Breast epithelium (tissue), 4 donors: Measurements from ENCODE around the gene RC3H1. TPM values are rescaled to one million over a fixed set of nuclear protein-coding genes. Genes with fewer than 3 reads are reported as not detected.

Experiments used
- DNase-seq, 2 donors: peaks; one replicate each; pipeline ENCODE4 v3.0.0-alpha.2; 2019; ENCODE audit warnings: low spot score in 2 of 2
- H3K27ac ChIP-seq, 2 donors: fragments of 200-600 bp; sonication (generic) in 1 of 2; one replicate each; pipeline ENCODE4 v1.5.1; 2016 to 2019; ENCODE audit warnings: mild to moderate bottlenecking in 1 of 2
- H3K27me3 ChIP-seq, 2 donors: fragments of 200-600 bp; sonication (generic) in 1 of 2; one replicate each; pipeline versions ENCODE4 v1.5.1 to v1.6.0; 2017 to 2019; ENCODE audit warnings: control low read depth in 1 of 2, mild to moderate bottlenecking in 1 of 2
- H3K36me3 ChIP-seq: fragments of 200-600 bp; one replicate; pipeline ENCODE4 v1.5.1; 2019
- H3K4me1 ChIP-seq, 2 donors: fragments of 200-600 bp; sonication (generic); one replicate each; pipeline ENCODE4 v1.5.1; 2016 to 2019; ENCODE audit warnings: control low read depth in 1 of 2
- H3K4me3 ChIP-seq, 3 donors: fragments of 200-600 bp; sonication (generic); 1 replicate in 2 of 3; 2 replicates in 1 of 3; pipeline ENCODE4 v1.5.1; 2016 to 2019; ENCODE audit warnings: mild to moderate bottlenecking in 3 of 3, moderate library complexity in 2 of 3
- H3K9me3 ChIP-seq, 2 donors: fragments of 200-600 bp; sonication (generic) in 1 of 2; one replicate each; pipeline ENCODE4 v1.5.1; 2016 to 2019; ENCODE audit warnings: control low read depth in 1 of 2
- CTCF ChIP-seq, 3 donors: fragments of 450-650 bp; IDR thresholded peaks; one replicate each; pipeline ENCODE4 v1.5.1; 2016 to 2017; ENCODE audit warnings: antibody characterized with exemption in 3 of 3, mild to moderate bottlenecking in 3 of 3, moderate library complexity in 3 of 3
- POLR2A ChIP-seq: fragments of 450-650 bp; IDR thresholded peaks from one replicate; pipeline ENCODE4 v1.6.1; 2016; ENCODE audit warnings: antibody characterized with exemption, mild to moderate bottlenecking, moderate library complexity
- POLR2AphosphoS5 ChIP-seq, 3 donors: sonication (generic); formaldehyde crosslinking; IDR thresholded peaks; one replicate each; pipeline ENCODE4 v1.6.1; 2017; ENCODE audit warnings: antibody characterized with exemption in 3 of 3
- intact Hi-C: fragments of 100-400 bp; cut with DNase I; formaldehyde crosslinking; loops from one replicate; pipeline ENCODE4 v1.15.1; 2023; ENCODE audit warnings: low total_unique reads
- total RNA-seq, 3 donors: library from RNA; depleted of rRNA; stranded (reverse); fragments of >200 nt; gene quantifications; one replicate each; pipeline ENCODE4 v1.1.0, GENCODE V29; 2016

The RC3H1 gene
- total RNA-seq, 3 donors from 2014 or later, result 30.2 to 40.8 (median 33.1) TPM

- H3K4me3 ChIP-seq, result no peak overlapping the region
- H3K4me1 ChIP-seq, result no peaks in the 10 kb centered on the region
- no peaks in the 10 kb centered on the region for H3K9me3 ChIP-seq
- H3K36me3 ChIP-seq, result no peaks in the 10 kb centered on the region
- no peak for DNase-seq
- no peak overlapping the region for H3K27ac ChIP-seq
- TF ChIP-seq POLR2AphosphoS5 (IDR thresholded peaks at IDR 0.05), result no peak
- TF ChIP-seq CTCF (IDR thresholded peaks at IDR 0.05), result no peak
- intact Hi-C loops, result no loop called here
- H3K27me3 ChIP-seq, result no peaks in the 10 kb centered on the region
These were observed 107.7 kb downstream of the RC3H1 start for GRCh38 chr1:173914366-173914871.

DNA sequence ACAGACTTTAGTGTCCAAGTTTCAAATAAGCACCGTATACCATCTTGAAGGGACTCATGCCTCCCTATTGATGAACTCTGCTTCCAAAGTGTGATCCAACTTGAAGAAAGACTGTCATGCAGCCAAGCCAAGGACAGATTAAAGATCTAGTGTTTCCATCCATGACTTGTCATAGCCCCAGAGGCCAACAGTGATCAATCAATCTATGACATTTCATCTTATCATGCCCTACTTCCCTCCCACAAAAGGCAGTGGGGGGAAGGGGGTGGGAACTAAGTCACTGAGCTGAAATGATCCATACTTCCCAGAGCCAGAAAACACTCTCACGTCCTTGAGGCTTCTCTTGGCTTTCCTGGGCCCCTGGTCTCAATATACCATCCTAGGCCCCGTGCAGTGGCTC is 109.0 kb downstream of the RC3H1 start:
- no peak overlapping the region for H3K4me3 ChIP-seq

GRCh38 chr1:173903827-173904531 is 118.2 kb downstream of the RC3H1 start:
- no peaks in the 10 kb centered on the region for H3K4me1 ChIP-seq
- no peak overlapping the region for H3K4me3 ChIP-seq
- no peak for TF ChIP-seq POLR2AphosphoS5 (IDR thresholded peaks at IDR 0.05)
- no peak for TF ChIP-seq CTCF (IDR thresholded peaks at IDR 0.05)
- TF ChIP-seq POLR2A, result no peak
- no peaks in the 10 kb centered on the region for H3K36me3 ChIP-seq
- H3K27ac ChIP-seq, result no peak overlapping the region
- H3K27me3 ChIP-seq, result no peaks in the 10 kb centered on the region
- DNase-seq, result no peak
- intact Hi-C loops, result no loop called here
- H3K9me3 ChIP-seq, result no peaks in the 10 kb centered on the region

More for the DNA sequence above, 109.0 kb downstream of the RC3H1 start:
- Histone ChIP-seq H3K27ac (no peak overlapping the region), H3K36me3 (no peaks in the 10 kb centered on the region), H3K9me3 (no peaks in the 10 kb centered on the region), H3K4me1 (no peaks in the 10 kb centered on the region), H3K27me3 (no peaks in the 10 kb centered on the region)
- TF ChIP-seq CTCF (IDR thresholded peaks at IDR 0.05) (no peak), POLR2A (no peak), POLR2AphosphoS5 (IDR thresholded peaks at IDR 0.05) (no peak)
- intact Hi-C loops, result no loop called here
- DNase-seq, result no peak

DNA sequence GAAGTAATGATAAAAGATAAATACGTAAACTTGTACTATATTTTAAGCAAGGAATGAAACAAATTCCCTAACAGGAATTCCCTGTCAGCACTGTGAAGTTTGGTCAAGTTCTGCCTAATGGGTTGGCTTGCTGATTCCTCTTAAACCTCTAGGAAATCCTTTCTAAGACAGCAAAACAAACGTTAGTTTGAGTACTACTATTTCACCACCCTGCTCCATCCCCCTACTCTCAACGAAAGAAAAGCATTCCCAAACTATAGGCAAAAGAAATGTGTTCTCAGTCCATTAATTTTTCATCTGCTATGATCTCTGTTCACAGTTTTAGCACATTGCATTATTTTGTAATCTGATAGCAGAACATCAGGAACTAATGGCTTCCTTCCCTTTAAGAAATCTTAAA is 121.2 kb downstream of the RC3H1 start:
- H3K27me3 ChIP-seq, result no peaks in the 10 kb centered on the region
- DNase-seq, result no peak
- H3K36me3 ChIP-seq, result no peaks in the 10 kb centered on the region
- H3K9me3 ChIP-seq, result no peaks in the 10 kb centered on the region
- no peak overlapping the region for H3K27ac ChIP-seq
- no peaks in the 10 kb centered on the region for H3K4me1 ChIP-seq
- no peak overlapping the region for H3K4me3 ChIP-seq
- intact Hi-C loops, result no loop called here
- TF ChIP-seq POLR2AphosphoS5 (IDR thresholded peaks at IDR 0.05) (no peak), POLR2A (no peak), CTCF (IDR thresholded peaks at IDR 0.05) (no peak)

GRCh38 chr1:173900427-173900826 is 121.7 kb downstream of the RC3H1 start:
- intact Hi-C loops, result no loop called here
- H3K9me3 ChIP-seq, result no peaks in the 10 kb centered on the region
- no peak overlapping the region for H3K27ac ChIP-seq
- no peak overlapping the region for H3K4me3 ChIP-seq
- no peaks in the 10 kb centered on the region for H3K27me3 ChIP-seq
- H3K4me1 ChIP-seq, result no peaks in the 10 kb centered on the region
- TF ChIP-seq CTCF (IDR thresholded peaks at IDR 0.05) (no peak), POLR2AphosphoS5 (IDR thresholded peaks at IDR 0.05) (no peak), POLR2A (no peak)
- H3K36me3 ChIP-seq, result no peaks in the 10 kb centered on the region
- DNase-seq, result no peak
